Ectodermal cell (in vitro differentiated cells): ENCODE data around the gene KRT72. TPM values are rescaled to one million over a fixed set of nuclear protein-coding genes. Genes with fewer than 3 reads are reported as not detected.

ENCODE experiments used
- H3K27ac ChIP-seq: 2 replicates; pipeline ENCODE4 v1.7.0; 2013; ENCODE audit warnings: mild to moderate bottlenecking, low read depth, low read length; ENCODE audit not compliant: insufficient read depth, poor library complexity, severe bottlenecking
- H3K27me3 ChIP-seq: 2 replicates; pipeline ENCODE4 v1.7.0; 2013; ENCODE audit warnings: mild to moderate bottlenecking, low read length; ENCODE audit not compliant: insufficient read depth, control insufficient read depth, poor library complexity, severe bottlenecking
- H3K36me3 ChIP-seq: one replicate; pipeline ENCODE4 v1.7.0; 2013; ENCODE audit warnings: low read length; ENCODE audit not compliant: control insufficient read depth, insufficient read depth
- H3K4me1 ChIP-seq: one replicate; pipeline ENCODE4 v1.7.0; 2013; ENCODE audit warnings: low read length; ENCODE audit not compliant: control insufficient read depth, insufficient read depth
- H3K4me3 ChIP-seq: 2 replicates; pipeline ENCODE4 v1.7.0; 2013; ENCODE audit warnings: low read depth, low read length, control low read depth; ENCODE audit not compliant: insufficient read depth
- H3K9me3 ChIP-seq: 2 replicates; pipeline ENCODE4 v1.7.0; 2013; ENCODE audit warnings: mild to moderate bottlenecking, low read length, moderate library complexity; ENCODE audit not compliant: control insufficient read depth
- WGBS, 2 experiments: methylation state at CpG; one replicate each; pipeline ENCODE4 v1.1.7; 2013; ENCODE audit warnings: missing lambda C conversion rate in 2 of 2; 5-methylcytosine and 5-hydroxymethylcytosine counted together
- polyA plus RNA-seq, 4 experiments: library from polyadenylated mRNA; stranded (reverse); fragments of 50-300 nt; gene quantifications; one replicate each; pipeline ENCODE4 v1.2.3, GENCODE V29; 2013

KRT72 gene
- not detected for polyA plus RNA-seq (2013, experiment 1 of 4)
- not detected for polyA plus RNA-seq (2013, experiment 2 of 4)
- polyA plus RNA-seq (2013, experiment 3 of 4), result not detected
- not detected for polyA plus RNA-seq (2013, experiment 4 of 4)

DNA sequence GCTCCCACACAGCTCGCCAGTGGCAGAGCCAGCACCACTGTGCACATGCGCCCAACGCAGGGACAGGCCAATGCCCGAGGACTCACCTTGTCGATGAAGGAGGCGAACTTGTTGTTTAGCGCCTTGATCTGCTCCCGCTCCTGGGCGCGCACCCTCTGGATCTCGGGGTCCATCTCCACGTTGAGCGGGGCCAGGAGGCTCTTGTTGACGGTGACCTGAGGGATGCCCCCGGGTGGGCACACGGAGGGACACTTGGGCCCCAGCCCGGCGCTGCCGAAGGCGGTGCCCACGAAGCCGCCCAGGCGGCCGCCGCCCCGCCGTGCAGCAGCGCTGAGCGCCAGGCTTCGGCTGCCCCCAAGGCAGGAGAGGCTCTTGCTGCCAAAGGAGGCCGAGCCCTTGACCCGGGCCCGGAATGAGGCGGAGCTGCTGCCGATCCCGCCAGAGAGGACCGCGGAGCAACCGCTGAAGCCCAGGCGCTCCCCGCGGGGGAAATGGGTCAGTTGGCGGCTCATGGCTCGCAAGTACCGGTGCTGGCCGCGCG is at the start of gene KRT72:
KRT72 (minus strand) TSS at position 523 of the 541 bp plus-strand sequence; CDS start at position 512, 11 bp downstream.
- Histone ChIP-seq H3K4me1 (no peaks in the 10 kb centered on the region), H3K27me3 (peaks cover 3% of the 10 kb centered on the region), H3K4me3 (no peak within 1 kb of the TSS), H3K36me3 (no peaks in the 10 kb centered on the region), H3K27ac (no peak within 1 kb of the TSS), H3K9me3 (no peaks in the 10 kb centered on the region)
- WGBS, 2 experiments, result 90 to 92% methylated on average over 48 of the region's 48 CpGs

DNA sequence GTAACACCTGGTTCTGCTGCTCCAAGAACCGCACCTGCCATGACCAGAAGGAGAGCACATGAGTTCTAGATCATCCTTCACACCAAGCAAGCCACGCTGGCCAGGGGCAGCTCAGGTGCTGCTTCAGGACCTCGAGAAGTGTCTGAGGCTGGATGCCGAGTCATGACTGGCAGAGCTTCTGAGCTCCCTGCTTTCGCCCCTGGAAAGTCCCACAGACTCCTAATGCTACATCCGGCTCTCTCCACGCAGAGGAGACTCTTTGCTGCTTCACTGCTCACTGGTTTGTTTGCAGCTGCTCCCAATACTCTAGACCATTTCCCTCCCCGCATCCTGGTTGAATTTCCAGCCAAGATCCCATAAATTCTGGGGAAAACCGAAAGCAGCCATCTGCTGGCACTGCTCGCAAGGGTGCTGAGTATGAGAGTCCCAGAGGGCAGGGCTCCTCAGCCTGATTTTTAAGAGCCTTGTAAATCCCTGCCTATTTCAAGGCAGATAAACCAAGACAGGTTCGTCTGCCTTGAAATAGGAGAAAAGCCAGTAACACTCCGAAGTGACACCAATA is 49.3 kb upstream of the KRT72 start:
- Histone ChIP-seq H3K27ac (no peak overlapping the region), H3K36me3 (no peaks in the 10 kb centered on the region), H3K9me3 (no peaks in the 10 kb centered on the region), H3K4me1 (no peaks in the 10 kb centered on the region), H3K27me3 (no peaks in the 10 kb centered on the region), H3K4me3 (no peak overlapping the region)
- 93% methylated on average over 12 of the region's 12 CpGs for WGBS, 2 experiments

DNA sequence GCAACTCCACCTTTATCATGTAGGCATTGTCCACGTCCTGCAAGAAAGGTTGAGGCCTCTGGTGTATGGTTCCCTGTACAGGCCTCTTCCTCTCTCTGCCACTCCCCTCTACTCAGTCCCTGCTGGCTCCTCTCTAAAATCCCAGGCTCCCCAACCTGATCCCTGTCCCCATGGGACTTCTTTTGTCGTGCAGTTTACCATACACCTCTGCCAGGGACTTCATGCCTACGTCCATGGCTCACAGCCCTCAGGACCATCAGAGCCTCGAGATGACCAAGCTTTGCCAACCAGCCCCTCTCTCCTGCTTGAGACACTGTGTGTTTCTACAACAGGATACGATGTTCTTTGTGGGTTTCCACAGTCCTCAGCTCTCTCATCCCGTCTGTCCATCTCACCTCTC is 47.8 kb upstream of the KRT72 start:
- Histone ChIP-seq H3K4me3 (no peak overlapping the region), H3K9me3 (no peaks in the 10 kb centered on the region), H3K36me3 (no peaks in the 10 kb centered on the region), H3K27me3 (no peaks in the 10 kb centered on the region), H3K4me1 (no peaks in the 10 kb centered on the region), H3K27ac (no peak overlapping the region)
- WGBS, 2 experiments, result 87 to 88% methylated on average over 6 of the region's 6 CpGs

DNA sequence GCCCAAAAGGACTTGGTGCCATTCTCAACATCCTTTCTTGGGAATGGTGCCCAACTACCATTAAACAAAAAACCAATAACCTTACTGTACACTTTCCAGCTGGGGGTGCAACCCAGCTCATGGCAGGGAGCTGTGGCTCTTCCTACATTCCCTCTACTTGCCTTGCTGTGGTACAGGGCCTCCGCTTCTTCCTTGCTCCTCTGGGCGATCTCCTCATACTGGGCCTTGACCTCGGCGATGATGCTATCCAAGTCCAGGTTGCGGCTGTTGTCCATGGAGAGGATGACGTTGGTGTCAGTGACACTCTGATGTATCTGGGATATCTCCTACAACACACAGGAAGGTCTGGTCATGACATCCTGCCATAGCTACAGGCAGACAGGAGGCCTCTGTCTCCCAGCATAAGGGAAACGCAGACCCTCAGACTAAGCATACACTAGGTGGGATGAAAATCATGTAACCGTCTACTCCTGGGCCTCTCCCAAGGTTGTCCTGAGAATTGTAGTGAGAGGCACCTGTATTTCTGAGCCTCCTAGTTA is 46.8 kb upstream of the KRT72 start:
- Histone ChIP-seq H3K4me1 (no peaks in the 10 kb centered on the region), H3K27ac (no peak overlapping the region), H3K27me3 (no peaks in the 10 kb centered on the region), H3K36me3 (no peaks in the 10 kb centered on the region), H3K4me3 (no peak overlapping the region), H3K9me3 (no peaks in the 10 kb centered on the region)
- WGBS, 2 experiments, result 94 to 97% methylated on average over 8 of the region's 8 CpGs

DNA sequence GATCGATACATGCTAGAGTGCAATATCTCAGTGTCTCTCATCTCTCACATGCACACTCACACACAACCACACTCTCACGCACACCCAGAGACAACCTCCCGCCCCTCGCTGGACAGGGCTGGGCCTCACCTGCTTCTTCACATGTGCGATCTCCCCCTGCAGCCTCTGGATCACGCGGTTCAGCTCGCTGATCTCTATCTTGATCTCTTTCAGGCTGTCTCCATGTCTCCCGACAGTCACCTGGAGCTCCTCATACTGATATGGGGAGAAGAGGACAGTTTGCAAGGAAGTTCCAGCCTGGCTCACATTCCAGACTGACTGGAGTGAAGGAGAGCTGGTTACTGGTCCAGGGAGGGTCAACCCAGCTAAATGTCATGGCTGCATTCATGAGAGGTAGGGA is 46.3 kb upstream of the KRT72 start:
- Histone ChIP-seq H3K4me3 (no peak overlapping the region), H3K36me3 (no peaks in the 10 kb centered on the region), H3K4me1 (no peaks in the 10 kb centered on the region), H3K27me3 (no peaks in the 10 kb centered on the region), H3K9me3 (no peaks in the 10 kb centered on the region), H3K27ac (no peak overlapping the region)
- WGBS, 2 experiments, result 95 to 96% methylated on average over 9 of the region's 9 CpGs

DNA sequence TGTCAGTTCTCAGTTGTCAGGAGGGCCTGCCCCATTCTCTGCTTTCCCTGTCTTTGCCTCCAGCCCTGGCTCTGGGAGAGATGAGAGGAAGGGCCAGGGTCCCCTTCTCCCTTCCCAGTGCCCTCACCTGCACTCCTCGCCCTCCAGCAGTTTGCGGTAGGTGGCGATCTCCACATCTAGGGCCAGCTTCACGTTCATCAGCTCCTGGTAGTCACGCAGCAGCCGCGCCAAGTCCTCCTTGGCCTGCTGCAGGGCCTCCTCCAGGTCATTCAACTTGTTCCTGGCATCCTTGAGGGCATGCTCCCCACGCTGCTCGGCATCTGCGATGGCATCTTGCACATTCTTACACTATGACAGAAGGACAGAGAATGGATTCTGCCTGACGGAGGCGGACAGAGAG is 45.4 kb upstream of the KRT72 start:
- H3K36me3 ChIP-seq, result no peaks in the 10 kb centered on the region
- 83 to 87% methylated on average over 12 of the region's 12 CpGs for WGBS, 2 experiments
- H3K9me3 ChIP-seq, result no peaks in the 10 kb centered on the region
- H3K27me3 ChIP-seq, result no peaks in the 10 kb centered on the region
- no peak overlapping the region for H3K27ac ChIP-seq
- no peak overlapping the region for H3K4me3 ChIP-seq
- H3K4me1 ChIP-seq, result no peaks in the 10 kb centered on the region

DNA sequence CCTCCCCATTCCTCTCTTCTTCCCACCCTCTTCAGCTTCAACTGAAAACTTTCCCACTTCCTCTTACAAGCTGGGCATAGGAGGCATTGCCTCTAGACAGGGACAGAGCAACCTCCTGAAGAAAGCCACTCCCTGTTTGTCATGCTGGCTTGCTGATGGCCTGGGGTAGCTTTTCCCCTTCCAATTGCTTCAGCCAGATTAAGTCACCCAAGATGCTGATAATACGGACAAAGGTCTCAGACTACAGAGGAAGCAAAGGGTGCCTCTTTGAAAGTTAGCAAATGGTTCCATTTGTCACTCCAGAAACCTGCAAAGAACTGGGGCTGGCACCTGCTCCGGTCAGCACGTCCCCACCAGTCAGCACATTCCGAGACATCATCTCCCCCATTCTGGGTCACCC is 44.7 kb upstream of the KRT72 start:
- H3K27me3 ChIP-seq, result no peaks in the 10 kb centered on the region
- H3K9me3 ChIP-seq, result no peaks in the 10 kb centered on the region
- no peaks in the 10 kb centered on the region for H3K36me3 ChIP-seq
- H3K27ac ChIP-seq, result no peak overlapping the region
- H3K4me1 ChIP-seq, result no peaks in the 10 kb centered on the region
- WGBS, 2 experiments, result 91% methylated on average over 4 of the region's 4 CpGs
- H3K4me3 ChIP-seq, result no peak overlapping the region

DNA sequence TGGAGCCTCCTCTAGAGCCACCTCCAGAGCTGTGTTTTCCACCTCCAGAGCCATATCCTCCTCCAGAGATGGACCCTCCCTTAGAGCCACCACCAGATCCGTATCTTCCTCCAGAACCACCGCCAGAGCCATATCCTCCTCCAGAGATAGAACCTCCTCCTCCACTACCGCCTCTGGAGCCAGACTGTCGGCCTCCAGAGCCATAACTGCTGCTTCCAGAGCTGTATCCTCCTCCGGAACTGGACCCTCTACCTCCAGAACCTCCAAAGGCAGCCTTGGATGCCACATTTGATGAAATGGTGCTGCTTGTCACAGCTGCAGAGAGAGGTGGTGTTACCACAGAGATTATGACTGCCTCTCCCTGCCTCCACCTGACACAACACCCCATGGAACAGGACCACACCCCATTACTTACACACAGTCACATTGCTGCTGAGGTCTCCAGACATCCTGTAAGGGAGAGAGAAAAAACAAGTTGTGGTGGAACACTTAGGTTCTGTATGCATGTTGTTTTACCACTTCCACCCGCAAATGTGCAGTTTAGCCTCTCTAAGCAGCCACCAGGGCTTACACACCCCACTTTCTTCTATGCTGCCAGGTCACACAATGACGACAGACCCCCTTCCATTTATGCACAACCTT is 44.0 kb upstream of the KRT72 start:
- WGBS, 2 experiments, result 85 to 89% methylated on average over 7 of the region's 7 CpGs
- H3K9me3 ChIP-seq, result no peaks in the 10 kb centered on the region
- no peak overlapping the region for H3K27ac ChIP-seq
- no peaks in the 10 kb centered on the region for H3K4me1 ChIP-seq
- no peaks in the 10 kb centered on the region for H3K36me3 ChIP-seq
- H3K27me3 ChIP-seq, result no peaks in the 10 kb centered on the region
- no peak overlapping the region for H3K4me3 ChIP-seq

DNA sequence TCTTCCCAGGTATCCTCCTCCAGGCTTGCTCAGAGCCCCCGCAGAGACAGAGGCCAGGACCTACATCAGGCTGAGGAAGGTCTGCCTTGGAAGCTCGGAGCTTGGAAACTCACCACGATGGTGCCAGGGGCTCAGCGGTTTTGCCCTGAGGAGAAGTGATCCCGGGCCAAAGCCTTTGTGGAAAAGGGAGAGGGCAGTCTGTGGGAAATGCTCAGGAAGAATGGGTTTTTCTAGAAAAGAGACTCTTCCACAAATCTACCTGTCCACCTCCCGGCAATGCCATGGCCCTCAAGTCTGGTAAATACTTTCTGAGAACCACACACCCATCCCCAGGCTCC is 42.8 kb upstream of the KRT72 start:
- WGBS, 2 experiments, result 92 to 94% methylated on average over 6 of the region's 6 CpGs
- Histone ChIP-seq H3K4me3 (no peak overlapping the region), H3K4me1 (no peaks in the 10 kb centered on the region), H3K36me3 (no peaks in the 10 kb centered on the region), H3K9me3 (no peaks in the 10 kb centered on the region), H3K27me3 (no peaks in the 10 kb centered on the region), H3K27ac (no peak overlapping the region)

DNA sequence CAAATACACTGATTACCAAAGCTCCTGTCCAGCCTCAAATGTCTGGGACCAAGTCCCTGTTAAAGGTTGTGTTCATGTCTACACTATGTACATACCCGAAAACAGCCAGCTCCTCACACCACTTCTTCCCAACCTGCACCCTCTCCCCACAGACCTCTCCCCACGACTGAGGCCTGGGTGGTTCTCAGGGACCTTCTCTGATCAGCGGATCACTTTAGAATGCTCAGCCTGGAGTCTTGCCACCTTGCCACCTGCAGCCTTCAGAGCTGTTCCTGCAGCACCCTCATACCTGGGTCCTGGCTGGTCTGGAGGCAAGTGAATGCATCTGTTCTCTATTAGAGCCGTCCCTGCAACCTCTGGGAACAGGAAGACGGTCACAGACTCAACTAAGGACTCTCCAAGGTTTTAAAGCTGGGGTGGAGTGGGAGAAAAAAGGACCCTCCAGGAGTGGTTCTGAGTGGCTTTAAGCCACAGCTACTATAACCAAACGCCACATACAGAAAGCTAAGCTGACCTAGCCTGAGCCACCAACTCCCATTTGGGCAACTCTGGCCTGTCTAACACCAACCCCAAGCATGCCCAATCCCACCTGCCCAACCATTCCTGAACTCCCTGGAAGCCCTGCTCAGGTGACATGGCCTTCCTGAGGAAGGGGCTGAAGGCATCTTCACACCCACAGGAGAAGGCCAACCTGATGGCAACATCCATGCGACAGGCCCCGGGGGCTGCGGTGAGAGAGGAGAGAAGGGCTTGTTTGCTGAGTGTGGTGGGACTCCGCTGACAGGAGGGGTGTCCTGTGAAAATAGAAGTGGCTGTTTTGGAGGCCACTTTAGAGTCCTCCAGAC is 42.2 kb upstream of the KRT72 start:
- no peaks in the 10 kb centered on the region for H3K27me3 ChIP-seq
- WGBS, 2 experiments, result 84 to 86% methylated on average over 10 of the region's 10 CpGs
- no peak overlapping the region for H3K27ac ChIP-seq
- no peaks in the 10 kb centered on the region for H3K4me1 ChIP-seq
- no peaks in the 10 kb centered on the region for H3K36me3 ChIP-seq
- H3K9me3 ChIP-seq, result no peaks in the 10 kb centered on the region
- no peak overlapping the region for H3K4me3 ChIP-seq
